Renal cortical epithelial cell (primary cell): Measurements from ENCODE around the gene SCNM1. TPM values are rescaled to one million over a fixed set of nuclear protein-coding genes. Genes with fewer than 3 reads are reported as not detected.
"Not testable (repeated sequence)": the region's sequence is repeated elsewhere in the genome, so short reads cannot be mapped to it uniquely, and the experiment has no call there.

ENCODE experiments used
- DNase-seq: peaks from one replicate; pipeline ENCODE4 v3.0.0-alpha.2; 2011; ENCODE audit warnings: low read depth
- total RNA-seq: library from RNA; depleted of rRNA; stranded (reverse); fragments of >200 nt; gene quantifications from 2 replicates; pipeline ENCODE4 v1.2.3, GENCODE V29; 2014

Gene SCNM1
- total RNA-seq, 1 donor from 2014 or later: 16.8 TPM

GRCh38 chr1:151146412-151147131 is 19.4 kb upstream of the SCNM1 start, which contains the start of gene SEMA6C:
Gene SEMA6C, minus strand, starts transcription at chr1:151146631. Its CDS starts 4,010 bp downstream, at chr1:151142621.
- DNase-seq: peak; percentile 76

GRCh38 chr1:151147132-151147503 is 18.8 kb upstream of the SCNM1 start:
- peak; percentile 25 for DNase-seq

DNA sequence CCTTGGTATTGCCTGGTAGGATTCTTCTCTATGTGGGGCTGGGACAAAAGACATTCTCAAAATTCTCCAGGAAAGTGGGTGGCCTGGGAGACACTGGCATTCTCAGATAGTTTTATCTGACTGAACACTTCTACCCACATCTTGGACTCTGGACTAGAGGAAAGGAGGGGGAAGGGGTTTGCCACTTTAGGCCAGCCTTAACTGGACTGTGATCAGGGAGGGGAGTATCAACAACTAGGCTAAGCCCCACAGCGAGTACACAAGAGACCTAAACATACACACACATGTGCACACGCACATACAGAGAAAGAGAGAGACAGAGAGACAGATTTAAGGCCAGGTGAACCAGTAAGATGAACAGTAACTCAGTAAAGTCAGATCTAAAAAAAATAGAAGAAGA is 18.3 kb upstream of the SCNM1 start:
- peak; percentile 29 for DNase-seq

DNA sequence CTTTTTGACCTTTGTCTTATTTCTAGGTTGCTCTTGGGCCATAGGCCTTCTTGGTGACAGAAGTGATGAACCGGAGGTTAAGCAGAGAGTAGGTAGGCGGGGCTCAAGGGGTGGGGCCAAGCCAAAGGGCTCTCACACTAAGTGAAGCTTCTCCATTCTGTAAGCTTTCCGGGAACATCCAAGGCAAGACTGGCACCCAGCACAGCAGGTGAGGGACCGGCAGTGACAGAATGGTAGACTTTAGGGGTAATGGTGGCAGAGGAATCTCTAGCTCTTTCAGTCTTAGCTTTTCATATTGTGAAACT is 9.5 kb upstream of the SCNM1 start, which contains the start of gene TNFAIP8L2:
TNFAIP8L2 (plus strand) TSS at position 135 of the 305 bp plus-strand sequence. CDS start 2,049 bp downstream, outside the sequence.
- DNase-seq: no peak

DNA sequence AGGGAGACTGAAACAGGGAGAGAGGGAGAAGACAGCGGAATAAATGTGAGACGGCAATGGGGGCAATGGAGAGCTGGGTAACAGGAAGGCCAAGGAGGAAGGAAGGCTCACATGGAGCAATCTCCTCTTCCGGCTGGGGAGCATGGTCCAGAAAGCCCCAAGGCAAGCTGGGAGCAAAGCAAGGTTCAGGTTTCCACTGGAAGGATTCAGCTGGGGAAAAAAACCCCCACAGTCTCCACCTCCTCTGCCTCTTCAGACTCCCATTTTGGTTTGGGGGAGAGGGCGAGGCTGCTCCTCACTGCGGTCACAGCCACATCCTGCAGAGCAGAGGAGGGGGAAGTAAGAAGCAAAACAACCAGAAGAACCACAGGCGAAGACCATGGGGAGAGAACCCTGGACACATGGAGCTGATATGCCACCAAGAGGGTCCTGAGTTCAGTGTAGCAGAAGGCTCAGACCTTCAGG is 8.8 kb upstream of the SCNM1 start:
- no peak for DNase-seq

GRCh38 chr1:151158326-151158725 is 7.6 kb upstream of the SCNM1 start:
- DNase-seq: no peak

DNA sequence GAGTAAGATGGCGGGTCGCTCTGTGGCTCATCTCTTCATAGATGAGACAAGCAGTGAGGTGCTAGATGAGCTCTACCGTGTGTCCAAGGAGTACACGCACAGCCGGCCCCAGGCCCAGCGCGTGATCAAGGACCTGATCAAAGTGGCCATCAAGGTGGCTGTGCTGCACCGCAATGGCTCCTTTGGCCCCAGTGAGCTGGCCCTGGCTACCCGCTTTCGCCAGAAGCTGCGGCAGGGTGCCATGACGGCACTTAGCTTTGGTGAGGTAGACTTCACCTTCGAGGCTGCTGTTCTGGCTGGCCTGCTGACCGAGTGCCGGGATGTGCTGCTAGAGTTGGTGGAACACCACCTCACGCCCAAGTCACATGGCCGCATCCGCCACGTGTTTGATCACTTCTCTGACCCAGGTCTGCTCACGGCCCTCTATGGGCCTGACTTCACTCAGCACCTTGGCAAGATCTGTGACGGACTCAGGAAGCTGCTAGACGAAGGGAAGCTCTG is 7.1 kb upstream of the SCNM1 start:
- DNase-seq: no peak

DNA sequence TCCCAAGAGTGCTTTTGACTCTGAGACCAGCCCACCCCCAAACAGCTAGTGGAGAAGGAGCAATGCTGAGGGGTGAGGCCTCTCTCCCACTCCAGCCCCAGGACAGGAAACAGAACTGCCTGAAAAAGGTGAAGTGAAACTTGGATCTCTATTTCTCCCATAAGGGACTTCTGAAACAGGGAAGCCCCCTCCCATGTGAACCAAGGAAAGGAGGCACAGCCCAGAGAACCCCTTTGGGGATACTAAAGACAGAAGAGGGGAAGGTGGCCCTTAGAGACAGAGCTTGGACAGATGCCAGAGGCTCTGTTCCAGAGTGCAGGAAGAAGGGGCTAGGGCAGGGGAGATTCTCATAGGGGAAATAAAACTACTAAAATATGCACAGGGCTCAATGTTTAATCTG is 6.6 kb upstream of the SCNM1 start:
- no peak for DNase-seq

DNA sequence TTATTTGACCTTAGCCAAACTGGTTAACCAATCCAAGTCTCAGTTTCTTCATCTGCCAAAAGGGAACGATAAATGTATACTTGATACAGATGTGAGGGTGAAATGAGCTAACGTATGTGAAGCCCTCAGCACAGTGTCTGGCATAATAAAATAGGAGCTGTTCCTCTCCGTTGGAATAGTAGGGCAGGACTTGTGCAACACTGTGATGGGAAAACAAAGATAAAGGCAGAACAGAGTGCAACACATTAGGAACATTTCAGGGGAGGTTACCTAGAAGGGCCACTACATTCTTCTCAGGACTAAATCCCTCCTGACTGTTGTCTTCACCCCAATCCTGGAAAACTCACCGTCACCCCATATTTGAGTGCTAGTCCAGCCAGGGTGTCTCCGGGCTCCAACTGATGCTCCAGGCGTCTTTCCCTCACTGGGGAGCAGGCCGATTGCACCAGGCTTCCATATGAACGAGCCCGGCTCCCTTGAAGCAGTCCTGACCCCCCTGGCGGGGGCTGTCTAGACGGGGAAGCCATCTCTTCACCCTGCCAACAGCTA is 1.1 kb upstream of the SCNM1 start:
- no peak for DNase-seq

DNA sequence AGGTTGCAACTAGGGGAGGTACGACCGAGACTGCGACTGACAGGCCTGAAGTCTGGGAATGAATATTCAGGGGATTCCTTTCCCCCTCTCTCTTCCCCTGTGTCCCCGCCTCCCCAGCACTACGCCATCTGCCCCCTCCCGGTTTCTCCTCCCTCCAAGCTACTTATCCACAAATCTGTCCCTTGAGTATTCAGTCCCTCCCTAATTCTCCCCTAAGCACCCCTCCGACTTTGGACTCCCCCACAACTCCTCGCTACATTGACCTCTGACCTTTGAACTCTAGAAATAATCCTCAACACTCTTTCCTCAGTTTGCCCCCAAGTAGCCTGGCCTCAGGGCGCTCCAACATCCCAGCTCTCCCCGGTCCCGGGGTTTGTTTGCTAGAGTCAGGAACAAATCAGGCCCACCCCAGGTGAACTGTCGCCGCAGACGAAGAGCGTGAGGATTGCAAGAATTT is 635 bp upstream of the SCNM1 start:
- peak; percentile 43 for DNase-seq

DNA sequence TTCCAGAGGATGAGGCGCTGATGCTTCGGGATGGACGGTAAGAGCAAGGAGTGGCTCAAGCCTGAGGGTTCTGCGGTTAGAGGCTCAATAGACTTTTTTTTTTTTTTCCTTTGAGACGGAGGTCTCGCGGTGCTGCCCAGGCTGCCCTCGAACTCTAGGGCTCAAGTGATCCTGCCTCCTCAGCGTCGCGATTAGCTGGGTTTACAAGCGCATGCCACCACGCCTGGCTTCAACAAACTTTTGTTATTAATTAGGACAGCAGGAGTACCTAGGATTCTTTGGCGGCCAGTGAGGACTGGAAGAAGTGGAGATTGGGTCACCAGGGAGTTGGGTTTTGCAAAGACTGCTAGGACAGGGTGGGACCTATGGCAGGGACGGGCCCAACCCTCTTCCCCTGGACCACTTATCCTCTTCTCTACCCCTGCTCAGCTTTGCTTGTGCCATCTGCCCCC is 587 bp downstream of the SCNM1 start:
- DNase-seq: peak; percentile 61

DNA sequence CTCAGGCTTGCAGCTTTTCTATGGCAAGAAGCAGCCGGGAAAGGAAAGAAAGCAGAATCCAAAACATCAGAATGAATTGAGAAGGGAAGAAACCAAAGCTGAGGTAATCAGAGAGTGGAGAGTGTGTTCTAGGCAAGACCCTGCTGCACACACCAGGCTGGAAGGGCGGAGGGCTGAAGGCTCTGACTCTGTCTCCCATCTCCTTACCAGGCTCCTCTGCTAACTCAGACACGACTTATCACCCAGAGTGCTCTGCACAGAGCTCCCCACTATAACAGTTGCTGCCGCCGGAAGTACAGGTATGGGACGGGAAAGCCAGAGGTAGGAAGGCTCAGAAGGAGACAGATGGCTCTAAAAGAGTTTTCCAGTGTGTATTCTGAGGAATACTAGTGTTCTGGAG is 1.2 kb downstream of the SCNM1 start:
- no peak for DNase-seq

DNA sequence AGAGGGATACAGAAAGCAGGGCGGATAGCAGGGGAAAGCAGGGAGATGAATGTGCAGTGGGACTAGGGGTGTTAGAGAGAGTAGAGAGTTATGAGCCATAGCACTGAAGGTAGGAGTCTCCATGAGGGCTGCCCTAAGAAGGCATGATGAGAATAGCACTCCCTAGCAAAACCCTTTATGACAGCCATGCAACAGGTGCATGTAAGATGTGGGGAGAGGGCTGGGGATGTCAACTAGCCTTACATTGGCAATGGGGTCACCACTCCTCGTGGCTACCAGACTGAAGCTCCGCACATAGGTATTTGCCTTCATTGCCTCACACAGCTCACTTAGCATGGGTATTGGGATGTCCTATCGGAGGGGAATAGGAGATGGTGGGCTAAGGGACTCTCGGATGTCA is 5.2 kb downstream of the SCNM1 start:
- no peak for DNase-seq

DNA sequence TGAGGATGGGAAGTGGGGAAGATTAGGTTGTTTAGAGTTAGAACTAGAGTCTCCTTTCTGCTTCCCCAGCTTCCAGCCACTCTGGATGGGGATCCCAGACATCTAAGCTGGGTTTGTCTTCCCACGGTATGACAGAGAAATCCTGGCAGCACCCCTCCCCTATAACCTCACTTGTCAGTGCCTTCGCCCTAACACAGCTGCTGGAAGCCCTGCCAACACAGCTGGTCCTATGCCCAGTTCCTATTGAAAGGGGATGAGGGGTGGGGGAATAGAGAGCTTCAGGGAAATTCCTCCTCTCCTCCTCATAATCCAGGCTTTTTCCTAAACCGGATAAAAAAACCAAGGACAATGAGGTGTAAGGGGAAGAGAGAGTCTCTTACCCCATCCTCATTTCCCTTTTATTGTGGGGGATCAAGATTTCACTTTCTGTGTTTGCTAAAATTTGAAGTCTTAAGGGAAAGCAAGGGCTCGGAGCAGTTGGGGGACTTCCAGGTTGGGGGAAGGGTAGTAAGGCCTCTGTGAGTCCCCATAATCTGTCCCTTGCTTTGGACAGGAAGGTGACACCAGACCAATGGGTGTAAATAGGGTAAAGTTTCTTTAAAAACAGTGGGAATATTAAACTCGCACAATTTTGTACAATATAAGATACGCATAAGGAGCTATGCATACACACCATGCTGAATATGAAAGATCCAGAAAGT is 9.2 kb downstream of the SCNM1 start:
- DNase-seq: no peak

DNA sequence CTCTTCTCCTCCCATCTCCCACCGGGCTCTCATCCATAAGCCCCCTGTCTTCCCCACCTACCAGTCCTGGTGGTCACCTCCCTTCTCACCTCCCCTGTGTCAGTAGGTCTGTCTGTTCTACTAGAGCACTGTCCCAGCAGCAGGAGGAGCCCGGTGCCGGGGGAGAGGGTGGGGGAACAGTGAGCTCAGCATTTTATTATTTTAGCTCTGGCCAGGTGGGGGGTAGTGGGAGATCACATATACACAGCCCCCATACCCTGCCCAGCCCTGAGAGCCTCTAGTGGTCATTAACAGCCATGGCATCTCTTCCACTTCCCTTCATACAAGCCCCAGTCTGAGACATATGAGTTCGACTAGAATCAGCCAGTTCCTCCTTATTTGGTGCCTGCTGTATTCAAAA is 9.9 kb downstream of the SCNM1 start, which contains the start of gene TMOD4:
TMOD4 (minus strand) TSS at position 119 of the 400 bp plus-strand sequence. CDS start 1,106 bp downstream, outside the sequence.
- DNase-seq: no peak

DNA sequence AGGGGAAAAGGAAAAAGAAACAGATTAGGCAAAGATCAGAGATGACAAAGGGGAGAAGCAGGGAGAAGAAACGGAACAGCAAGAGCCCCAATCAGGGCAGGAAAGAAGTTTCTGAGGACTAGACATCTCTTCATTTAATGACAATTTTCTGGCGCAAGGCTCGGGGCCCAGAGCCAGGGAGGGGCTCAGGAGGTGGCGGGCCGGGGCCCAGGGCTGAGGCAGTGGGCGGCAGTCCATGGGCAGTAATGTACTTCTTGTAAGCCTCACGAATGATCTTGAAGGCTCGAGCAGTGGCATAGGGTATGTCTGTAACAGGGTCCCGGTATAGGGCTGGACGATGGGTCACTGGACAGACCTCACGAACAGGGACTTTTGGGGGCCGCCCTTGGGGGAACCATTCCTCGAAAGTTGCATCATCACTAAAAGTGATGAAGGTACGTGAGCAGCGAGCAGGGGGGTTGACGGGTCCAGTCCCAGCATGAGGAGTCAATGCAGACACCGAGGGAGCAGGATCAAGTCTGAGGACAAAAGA is 10.6 kb downstream of the SCNM1 start:
- no peak for DNase-seq

DNA sequence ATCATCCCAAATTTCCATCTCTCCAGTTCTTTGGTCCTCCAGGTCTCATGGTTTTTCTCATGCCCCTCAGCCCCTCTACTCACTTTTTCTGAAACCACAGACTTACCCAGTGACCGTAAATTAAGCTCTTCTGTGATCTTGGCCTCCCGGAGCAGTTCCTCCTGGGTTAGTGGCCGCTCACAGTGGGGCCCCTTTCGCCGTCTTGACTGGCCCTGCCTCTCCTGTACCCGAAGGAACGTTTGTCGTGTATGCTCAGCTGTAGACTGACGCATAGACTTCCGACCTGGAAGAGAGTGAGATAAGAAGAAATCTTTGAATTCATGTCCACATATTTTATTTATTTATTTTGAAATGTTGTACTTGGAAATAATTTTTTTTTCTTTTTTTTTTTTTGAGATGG is 18.3 kb downstream of the SCNM1 start:
- no peak for DNase-seq

DNA sequence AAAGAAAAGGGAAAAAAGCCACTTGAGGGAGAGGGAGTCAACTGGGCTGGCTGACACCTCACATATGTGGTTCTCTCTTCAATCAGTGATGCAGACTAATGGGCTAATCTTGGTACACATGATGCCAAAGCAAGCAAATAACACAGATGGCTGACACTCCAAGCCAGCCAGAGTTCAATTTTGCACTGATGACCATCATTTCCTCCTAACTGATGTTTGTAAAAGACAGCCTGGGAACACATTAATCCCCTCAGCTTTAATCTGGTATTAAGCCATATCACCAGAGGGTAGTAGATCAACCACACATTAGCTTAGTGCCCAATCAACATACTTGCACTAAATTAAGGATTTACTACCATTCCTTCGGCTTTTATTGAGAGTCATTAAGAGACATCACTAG is 21.3 kb downstream of the SCNM1 start:
- no peak for DNase-seq

- DNase-seq: not testable (repeated sequence)
Observed at GRCh38 chr1:151188667-151189066, 22.7 kb downstream of the SCNM1 start.

DNA sequence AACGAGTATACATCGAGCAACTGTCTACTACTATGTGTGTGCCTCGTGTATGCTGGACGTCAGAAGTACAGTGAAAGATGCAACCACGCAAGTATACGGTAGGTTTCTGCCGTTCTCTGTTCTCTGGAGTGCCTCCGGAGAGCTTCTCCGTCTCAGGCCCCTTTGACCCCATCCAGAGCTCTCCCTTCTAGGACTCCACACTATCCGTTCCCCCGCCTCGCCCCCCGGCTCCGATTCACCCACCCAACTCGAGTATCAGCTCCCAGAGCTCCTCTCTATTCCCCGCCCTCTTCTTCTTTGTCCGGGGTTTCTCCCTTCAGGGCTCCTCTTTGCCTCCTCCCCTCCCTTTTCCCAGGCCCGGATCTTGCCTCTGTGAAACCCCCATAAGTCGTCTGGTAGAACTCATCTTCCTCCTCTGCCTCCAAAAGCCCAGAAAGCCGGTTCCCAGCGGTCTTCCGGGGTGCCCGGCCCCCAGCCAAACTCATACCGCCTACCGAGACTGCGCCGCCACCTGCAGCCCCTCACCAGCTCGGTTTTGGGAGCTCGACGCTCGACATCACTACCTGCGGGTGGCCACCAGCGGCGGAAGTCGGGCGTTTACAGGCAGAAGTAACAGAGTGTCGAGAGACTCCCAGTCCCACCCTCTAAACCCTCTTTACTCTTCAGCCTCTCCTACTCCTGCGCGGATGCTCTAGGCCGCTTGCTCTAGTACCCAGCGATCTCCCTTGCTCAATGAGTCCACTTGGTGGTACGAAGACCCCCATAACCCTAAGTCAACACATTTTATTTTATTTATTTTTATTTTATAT is 23.9 kb downstream of the SCNM1 start, which contains the start of gene VPS72:
VPS72 (minus strand) TSS at position 561 of the 809 bp plus-strand sequence; CDS start at position 485, 76 bp downstream.
- peak; percentile 83 for DNase-seq

- no peak for DNase-seq
Observed at GRCh38 chr1:151192047-151192446, 26.1 kb downstream of the SCNM1 start.
